Common myeloid progenitor, CD34-positive (primary cell): ENCODE measurements around the gene CLSTN2.

ENCODE experiments used
- CTCF ChIA-PET: fragments of 350-600 bp; sonication (Branson Sonifier 250); formaldehyde crosslinking; loops from one replicate; lab custom pipeline; 2021; ENCODE audit warnings: antibody characterized with exemption; lab: Charles Lee
- POLR2A ChIA-PET: fragments of 350-600 bp; sonication (Branson Sonifier 250); formaldehyde crosslinking; loops from one replicate; lab custom pipeline; 2021; ENCODE audit warnings: antibody characterized with exemption; lab: Charles Lee
- DNase-seq, 3 donors: peaks; one replicate each; pipeline versions ENCODE4 v3.0.0 to v3.0.0-alpha.2; 2013
- H3K27ac ChIP-seq, 2 experiments: 1 replicate in 1 of 2; 2 replicates in 1 of 2; pipeline ENCODE4 v1.7.0; 2013; ENCODE audit warnings: inconsistent platforms in 2 of 2, low read length in 2 of 2, mild to moderate bottlenecking in 2 of 2, low read depth in 1 of 2, moderate library complexity in 1 of 2; ENCODE audit not compliant: severe bottlenecking in 2 of 2, insufficient read depth in 1 of 2, poor library complexity in 1 of 2
- H3K27me3 ChIP-seq, 5 experiments: replicated peaks in 2 of 5; 1 replicate in 3 of 5; 2 replicates in 2 of 5; pipeline versions ENCODE4 v1.6.1 to v1.7.0; 2013; ENCODE audit warnings: low read length in 4 of 5, mild to moderate bottlenecking in 2 of 5, moderate library complexity in 2 of 5, inconsistent platforms in 1 of 5; ENCODE audit not compliant: insufficient read depth in 5 of 5, control insufficient read depth in 4 of 5
- H3K36me3 ChIP-seq, 4 experiments: 1 replicate in 2 of 4; 2 replicates in 2 of 4; pipeline versions ENCODE4 v1.6.1 to v1.7.0; 2013; ENCODE audit warnings: low read length in 3 of 4, control low read depth in 1 of 4, mild to moderate bottlenecking in 1 of 4; ENCODE audit not compliant: control insufficient read depth in 4 of 4, insufficient read depth in 4 of 4
- H3K4me1 ChIP-seq, 4 experiments: 1 replicate in 3 of 4; 2 replicates in 1 of 4; pipeline versions ENCODE4 v1.6.1 to v1.7.1; 2013; ENCODE audit warnings: low read length in 3 of 4, mild to moderate bottlenecking in 3 of 4, control low read depth in 1 of 4, inconsistent platforms in 1 of 4, moderate library complexity in 1 of 4; ENCODE audit not compliant: control insufficient read depth in 4 of 4, insufficient read depth in 4 of 4; ENCODE audit errors: control extremely low read depth in 1 of 4
- H3K4me3 ChIP-seq, 7 experiments: 1 replicate in 4 of 7; 2 replicates in 3 of 7; pipeline versions ENCODE4 v1.5.1 to v1.7.0; 2013; ENCODE audit warnings: mild to moderate bottlenecking in 7 of 7, low read length in 6 of 7, moderate library complexity in 6 of 7, inconsistent platforms in 2 of 7, low read depth in 2 of 7, control low read depth in 1 of 7; ENCODE audit not compliant: insufficient read depth in 4 of 7, control insufficient read depth in 1 of 7; ENCODE audit errors: extremely low read depth in 1 of 7
- H3K9me3 ChIP-seq, 5 experiments: 1 replicate in 4 of 5; 2 replicates in 1 of 5; pipeline versions ENCODE4 v1.6.1 to v1.7.1; 2013; ENCODE audit warnings: low read length in 4 of 5, mild to moderate bottlenecking in 2 of 5, inconsistent platforms in 1 of 5, low read depth in 1 of 5, moderate library complexity in 1 of 5; ENCODE audit not compliant: control insufficient read depth in 4 of 5, insufficient read depth in 2 of 5; ENCODE audit errors: control extremely low read depth in 1 of 5
- WGBS: methylation state at CpG from one replicate; pipeline ENCODE4 v1.1.5; 2013; ENCODE audit not compliant: insufficient coverage; 5-methylcytosine and 5-hydroxymethylcytosine counted together

Gene CLSTN2

GRCh38 chr3:140189976-140190375, 255.0 kb downstream of the CLSTN2 start:
- WGBS: no CpG with 5 or more reads among the region's 1 CpG
- Histone ChIP-seq H3K4me1 (no peaks in the 10 kb centered on the region), H3K36me3 (no peaks in the 10 kb centered on the region), H3K27me3 (no peaks in the 10 kb centered on the region), H3K4me3 (no peak overlapping the region), H3K27ac (no peak overlapping the region), H3K9me3 (peaks cover 0 to 2% (median 0%) of the 10 kb centered on the region in 5 experiments)
- ChIA-PET CTCF (no interaction called here), POLR2A (no interaction called here)
- DNase-seq: no peak

- H3K27me3 ChIP-seq: no peaks in the 10 kb centered on the region
- peaks cover 0 to 2% (median 0%) of the 10 kb centered on the region in 5 experiments for H3K9me3 ChIP-seq
- no peaks in the 10 kb centered on the region for H3K36me3 ChIP-seq
- ChIA-PET POLR2A (no interaction called here), CTCF (interaction anchor here (1.0 kb wide), 1 partner anchor 26 kb away, joined by 4 read pairs; no protein-coding TSS in a partner anchor)
- H3K4me3 ChIP-seq: no peak overlapping the region
- no peak overlapping the region for H3K27ac ChIP-seq
- no peak for DNase-seq
- H3K4me1 ChIP-seq: no peaks in the 10 kb centered on the region
Measured at GRCh38 chr3:140196970-140197369, 262.0 kb downstream of the CLSTN2 start.

- Histone ChIP-seq H3K9me3 (peaks cover 0 to 2% (median 0%) of the 10 kb centered on the region in 5 experiments), H3K36me3 (no peaks in the 10 kb centered on the region), H3K27ac (no peak overlapping the region), H3K4me3 (no peak overlapping the region), H3K4me1 (no peaks in the 10 kb centered on the region), H3K27me3 (peaks cover 0 to 2% (median 0%) of the 10 kb centered on the region in 5 experiments)
- WGBS: 82% methylated on average over 1 of the region's 2 CpGs
- no peak for DNase-seq
- ChIA-PET POLR2A (no interaction called here), CTCF (interaction anchor here (1.0 kb wide), 1 partner anchor 28 kb away, joined by 4 read pairs; no protein-coding TSS in a partner anchor)
Measured at GRCh38 chr3:140198242-140198641, 263.3 kb downstream of the CLSTN2 start.

- WGBS: 100% methylated on average over 2 of the region's 2 CpGs
- DNase-seq: no peak
- peaks cover 0 to 2% (median 0%) of the 10 kb centered on the region in 5 experiments for H3K27me3 ChIP-seq
- POLR2A ChIA-PET: no interaction called here
- H3K36me3 ChIP-seq: no peaks in the 10 kb centered on the region
- H3K9me3 ChIP-seq: peaks cover 0 to 2% (median 0%) of the 10 kb centered on the region in 5 experiments
- no peaks in the 10 kb centered on the region for H3K4me1 ChIP-seq
- no peak overlapping the region for H3K4me3 ChIP-seq
- CTCF ChIA-PET: no interaction called here
- H3K27ac ChIP-seq: no peak overlapping the region
Measured at GRCh38 chr3:140199008-140199407, 264.0 kb downstream of the CLSTN2 start.

- H3K27ac ChIP-seq: no peak overlapping the region
- POLR2A ChIA-PET: no interaction called here
- no peak overlapping the region for H3K4me3 ChIP-seq
- DNase-seq: no peak
- no peaks in the 10 kb centered on the region for H3K4me1 ChIP-seq
- no peaks in the 10 kb centered on the region for H3K36me3 ChIP-seq
- CTCF ChIA-PET: no interaction called here
- H3K9me3 ChIP-seq: peaks cover 0 to 2% (median 0%) of the 10 kb centered on the region in 5 experiments
- peaks cover 0 to 8% (median 0%) of the 10 kb centered on the region in 5 experiments for H3K27me3 ChIP-seq
- WGBS: 89% methylated on average over 1 of the region's 2 CpGs
Measured at GRCh38 chr3:140199743-140200142, 264.8 kb downstream of the CLSTN2 start.

GRCh38 chr3:140203510-140203909, 268.5 kb downstream of the CLSTN2 start:
- ChIA-PET POLR2A (no interaction called here), CTCF (interaction anchor here (0.9 kb wide), 1 partner anchor 228 kb away, joined by 3 read pairs; no protein-coding TSS in a partner anchor)
- no peaks in the 10 kb centered on the region for H3K9me3 ChIP-seq
- no peak overlapping the region for H3K27ac ChIP-seq
- H3K36me3 ChIP-seq: no peaks in the 10 kb centered on the region
- no peak for DNase-seq
- no peak overlapping the region for H3K4me3 ChIP-seq
- no peaks in the 10 kb centered on the region for H3K4me1 ChIP-seq
- peaks cover 0 to 10% (median 0%) of the 10 kb centered on the region in 5 experiments for H3K27me3 ChIP-seq
- 85% methylated on average over 4 of the region's 4 CpGs for WGBS

- no peaks in the 10 kb centered on the region for H3K36me3 ChIP-seq
- no peak overlapping the region for H3K4me3 ChIP-seq
- H3K27ac ChIP-seq: no peak overlapping the region
- POLR2A ChIA-PET: no interaction called here
- DNase-seq: no peak
- peaks cover 0 to 14% (median 0%) of the 10 kb centered on the region in 5 experiments for H3K27me3 ChIP-seq
- no peaks in the 10 kb centered on the region for H3K9me3 ChIP-seq
- no peaks in the 10 kb centered on the region for H3K4me1 ChIP-seq
- CTCF ChIA-PET: interaction anchor here (0.9 kb wide), 1 partner anchor 227 kb away, joined by 3 read pairs; no protein-coding TSS in a partner anchor
- WGBS: 39% methylated on average over 4 of the region's 5 CpGs
Measured at GRCh38 chr3:140204271-140204984, 269.4 kb downstream of the CLSTN2 start.
